Adrenal gland (tissue), 12 donors: ENCODE results near the gene PDGFD. TPM values are rescaled to one million over a fixed set of nuclear protein-coding genes. Genes with fewer than 3 reads are reported as not detected.
A peak's percentile ranks its signal among the peaks of the same experiment; 100 is the strongest.

Source experiments
- DNase-seq, 7 donors: peaks; one replicate each; pipeline ENCODE4 v3.0.0-alpha.2; 2019 to 2020
- H3K27ac ChIP-seq, 5 donors: fragments of 200-600 bp; sonication (generic) in 4 of 5; 1 replicate in 3 of 5; 2 replicates in 2 of 5; pipeline versions ENCODE4 v1.5.1 to v1.8.0; 2016 to 2020; ENCODE audit warnings: mild to moderate bottlenecking in 1 of 5
- H3K27me3 ChIP-seq: fragments of 200-600 bp; 2 replicates; pipeline ENCODE4 v1.8.0; 2021
- H3K36me3 ChIP-seq, 2 donors: fragments of 200-600 bp; replicated peaks in 1 of 2; 1 replicate in 1 of 2; 2 replicates in 1 of 2; pipeline versions ENCODE4 v1.5.1 to v1.8.0; 2018 to 2022
- H3K4me1 ChIP-seq, 2 donors: fragments of 200-600 bp; replicated peaks in 1 of 2; 1 replicate in 1 of 2; 2 replicates in 1 of 2; pipeline versions ENCODE4 v1.5.1 to v1.8.0; 2018 to 2021
- H3K4me3 ChIP-seq, 4 donors: fragments of 200-600 bp; sonication (generic) in 3 of 4; one replicate each; pipeline ENCODE4 v1.5.1; 2016 to 2018
- H3K9me3 ChIP-seq, 3 donors: fragments of 200-600 bp; sonication (generic) in 1 of 3; replicated peaks in 1 of 3; 1 replicate in 2 of 3; 2 replicates in 1 of 3; pipeline versions ENCODE4 v1.5.1 to v1.8.0; 2016 to 2021
- POLR2A ChIP-seq, 2 donors: fragments of 450-650 bp; IDR thresholded peaks; one replicate each; pipeline ENCODE4 v1.6.1; 2017; ENCODE audit warnings: antibody characterized with exemption in 2 of 2, mild to moderate bottlenecking in 2 of 2, moderate library complexity in 1 of 2
- WGBS, 4 donors: extraction: QIAGEN DNeasy Blood & Tissue Kit in 2 of 4; methylation state at CpG; one replicate each; pipeline versions ENCODE4 v1.1.5 to v1.1.7; 2013 to 2017; 5-methylcytosine and 5-hydroxymethylcytosine counted together
- intact Hi-C, 2 donors: fragments of 100-400 bp; cut with DNase I; formaldehyde crosslinking; loops; one replicate each; pipeline versions ENCODE4 v1.14.1 to v1.15.0; 2022 to 2023
- polyA plus RNA-seq, 3 donors: library from polyadenylated mRNA; stranded (reverse); fragments of 200-250 nt in 2 of 3; fragments of 350-450 nt in 1 of 3; fragmentation: Illumina TruSeq in 1 of 3; extraction: RNeasy Lipid Tissue Mini Kit (QIAGEN cat#74804) in 1 of 3; gene quantifications; one replicate each; pipeline ENCODE4 v1.2.3, GENCODE V29; 2013 to 2014
- total RNA-seq, 9 donors: library from RNA; depleted of rRNA in 4 of 9; stranded (reverse); fragments of >200 nt in 4 of 9; fragments of 120-200 nt in 1 of 9; fragmentation: NEBNext Ultra II Directional in 1 of 9; extraction: Animal tissue kit (Norgen Biotek cat#: 25700) in 1 of 9; gene quantifications; one replicate each; pipeline versions ENCODE4 v1.1.0 to v1.2.4, GENCODE V29; 2013 to 2023
- TF ChIP-seq, protein P1 (sequence below), 6 experiments: fragments of 450-650 bp in 4 of 6; fragments of 200-600 bp in 2 of 6; sonication (generic) in 1 of 6; IDR thresholded peaks; 1 replicate in 5 of 6; 2 replicates in 1 of 6; pipeline versions ENCODE4 v1.5.1 to v1.8.0; 2016 to 2021; ENCODE audit warnings: antibody characterized with exemption in 6 of 6, mild to moderate bottlenecking in 2 of 6, moderate library complexity in 1 of 6
- donor health status: healthy with polysubstance abuse.
- donor health status: Bipolar disorder and iron deficiency.
- donor health status: DM: yes; HTN: yes; CAD: no.
- donor health status: DM: no; HTN: no; CAD: no.
- donor health status: DM: no; HTN: no; CAD: no.
- donor health status: DM: yes; HTN: yes; CAD: no.

Gene PDGFD
- total and polyA plus RNA-seq, 12 donors, result 42.7 to 297 (median 199) TPM

DNA sequence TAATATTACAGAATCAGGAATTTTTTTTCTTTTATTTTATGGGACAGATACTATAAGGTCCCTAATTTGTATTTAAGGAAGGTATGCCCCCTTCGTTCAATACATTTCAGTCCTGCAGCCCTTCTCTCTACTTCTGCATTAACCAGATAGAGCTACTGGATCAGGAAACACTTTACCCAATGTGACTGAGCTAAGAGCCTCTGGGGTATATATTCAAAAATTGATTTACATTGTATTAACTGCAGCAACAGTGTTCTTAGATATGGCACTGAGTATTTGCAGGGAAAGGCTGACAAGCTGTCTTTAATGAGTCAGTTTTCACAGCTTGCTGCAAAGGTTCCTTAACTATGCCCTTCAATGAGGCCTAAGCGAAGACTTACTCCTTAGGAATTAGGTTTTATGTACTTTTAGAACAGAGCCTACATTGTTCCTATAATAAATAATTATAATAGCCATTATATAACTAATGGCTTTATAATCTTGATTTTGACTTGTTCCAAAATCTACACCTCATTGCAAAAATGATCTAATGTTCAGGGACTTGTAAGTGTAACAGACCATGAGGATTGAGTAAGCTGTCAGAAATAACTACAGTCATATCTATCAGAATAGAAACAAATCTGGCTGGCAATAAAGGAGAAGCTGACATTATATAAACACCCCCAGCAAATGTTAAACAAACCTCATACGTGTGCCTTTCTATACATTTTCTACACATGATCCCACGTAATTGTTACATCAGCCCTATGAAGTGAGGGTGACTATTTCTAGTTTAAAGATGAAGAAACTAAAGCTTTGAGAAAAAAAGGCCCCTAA lies 72.5 kb downstream of the PDGFD start:
- no peaks in the 10 kb centered on the region for H3K36me3 ChIP-seq
- no peaks in the 10 kb centered on the region for H3K27me3 ChIP-seq
- no peak overlapping the region for H3K27ac ChIP-seq
- no peak for DNase-seq
- no peak overlapping the region for H3K4me3 ChIP-seq
- intact Hi-C loops, result no loop called here
- 83 to 94% (median 89%) methylated on average over 4 of the region's 4 CpGs for WGBS, 4 donors
- no peaks in the 10 kb centered on the region for H3K9me3 ChIP-seq
- TF ChIP-seq, protein P1, sequence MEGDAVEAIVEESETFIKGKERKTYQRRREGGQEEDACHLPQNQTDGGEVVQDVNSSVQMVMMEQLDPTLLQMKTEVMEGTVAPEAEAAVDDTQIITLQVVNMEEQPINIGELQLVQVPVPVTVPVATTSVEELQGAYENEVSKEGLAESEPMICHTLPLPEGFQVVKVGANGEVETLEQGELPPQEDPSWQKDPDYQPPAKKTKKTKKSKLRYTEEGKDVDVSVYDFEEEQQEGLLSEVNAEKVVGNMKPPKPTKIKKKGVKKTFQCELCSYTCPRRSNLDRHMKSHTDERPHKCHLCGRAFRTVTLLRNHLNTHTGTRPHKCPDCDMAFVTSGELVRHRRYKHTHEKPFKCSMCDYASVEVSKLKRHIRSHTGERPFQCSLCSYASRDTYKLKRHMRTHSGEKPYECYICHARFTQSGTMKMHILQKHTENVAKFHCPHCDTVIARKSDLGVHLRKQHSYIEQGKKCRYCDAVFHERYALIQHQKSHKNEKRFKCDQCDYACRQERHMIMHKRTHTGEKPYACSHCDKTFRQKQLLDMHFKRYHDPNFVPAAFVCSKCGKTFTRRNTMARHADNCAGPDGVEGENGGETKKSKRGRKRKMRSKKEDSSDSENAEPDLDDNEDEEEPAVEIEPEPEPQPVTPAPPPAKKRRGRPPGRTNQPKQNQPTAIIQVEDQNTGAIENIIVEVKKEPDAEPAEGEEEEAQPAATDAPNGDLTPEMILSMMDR (IDR thresholded peaks at IDR 0.05), result no peak
- no peak for TF ChIP-seq POLR2A (IDR thresholded peaks at IDR 0.05)
- peaks cover 0 to 29% of the 10 kb centered on the region in 2 donors for H3K4me1 ChIP-seq

DNA sequence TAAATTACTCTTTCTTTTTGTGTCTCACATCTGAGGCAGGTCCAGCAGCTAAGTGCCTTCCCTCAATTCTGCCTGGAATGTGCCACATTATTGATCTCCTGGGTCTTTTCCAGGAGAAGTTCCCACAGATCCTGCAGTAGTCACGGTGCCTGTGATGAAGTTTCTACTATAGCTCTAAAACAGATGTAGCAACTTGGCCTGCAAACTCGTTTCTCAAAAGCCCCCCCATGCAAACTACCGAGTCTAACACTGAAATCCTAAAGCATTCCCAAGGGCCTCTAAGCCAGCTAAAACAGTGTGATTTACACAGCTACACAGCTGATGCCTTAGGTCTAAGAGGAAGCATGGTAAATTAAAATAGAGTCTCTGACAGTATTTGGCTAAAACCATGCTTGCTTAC lies 73.2 kb downstream of the PDGFD start:
- H3K4me3 ChIP-seq, result no peak overlapping the region
- DNase-seq, result no peak
- peaks cover 0 to 29% of the 10 kb centered on the region in 2 donors for H3K4me1 ChIP-seq
- H3K27me3 ChIP-seq, result no peaks in the 10 kb centered on the region
- H3K9me3 ChIP-seq, result no peaks in the 10 kb centered on the region
- 58 to 73% (median 63%) methylated on average over 3 of the region's 3 CpGs for WGBS, 4 donors
- TF ChIP-seq POLR2A (IDR thresholded peaks at IDR 0.05), result no peak
- TF ChIP-seq, protein P1 (IDR thresholded peaks at IDR 0.05), result no peak
- H3K27ac ChIP-seq, result no peak overlapping the region
- intact Hi-C loops, result no loop called here
- H3K36me3 ChIP-seq, result no peaks in the 10 kb centered on the region

DNA sequence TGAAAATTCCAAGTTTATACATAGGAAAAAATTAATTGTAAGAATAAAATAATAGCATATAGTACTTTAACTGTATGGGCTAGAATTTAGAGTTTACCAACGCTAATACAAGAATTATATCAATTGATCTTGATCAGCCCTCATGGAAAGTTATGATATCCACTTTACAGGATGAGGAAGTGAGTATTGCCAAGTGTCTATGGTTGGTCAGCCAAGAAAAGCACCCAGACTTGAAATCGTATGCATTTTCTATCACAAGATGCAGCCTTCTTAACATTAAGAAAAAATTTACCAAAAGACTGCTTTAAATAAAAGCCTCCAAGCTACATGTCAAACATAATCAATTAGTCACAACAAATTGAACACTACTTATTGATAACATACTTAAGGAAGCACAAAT lies 74.5 kb downstream of the PDGFD start:
- Histone ChIP-seq H3K4me3 (no peak overlapping the region), H3K9me3 (no peaks in the 10 kb centered on the region), H3K36me3 (no peaks in the 10 kb centered on the region), H3K27ac (no peak overlapping the region), H3K4me1 (peaks cover 0 to 29% of the 10 kb centered on the region in 2 donors), H3K27me3 (no peaks in the 10 kb centered on the region)
- no peak for DNase-seq
- intact Hi-C loops, result no loop called here
- TF ChIP-seq, protein P1 (IDR thresholded peaks at IDR 0.05), result no peak
- TF ChIP-seq POLR2A (IDR thresholded peaks at IDR 0.05), result no peak
- WGBS, 4 donors, result 44 to 79% (median 70%) methylated on average over 2 of the region's 2 CpGs

DNA sequence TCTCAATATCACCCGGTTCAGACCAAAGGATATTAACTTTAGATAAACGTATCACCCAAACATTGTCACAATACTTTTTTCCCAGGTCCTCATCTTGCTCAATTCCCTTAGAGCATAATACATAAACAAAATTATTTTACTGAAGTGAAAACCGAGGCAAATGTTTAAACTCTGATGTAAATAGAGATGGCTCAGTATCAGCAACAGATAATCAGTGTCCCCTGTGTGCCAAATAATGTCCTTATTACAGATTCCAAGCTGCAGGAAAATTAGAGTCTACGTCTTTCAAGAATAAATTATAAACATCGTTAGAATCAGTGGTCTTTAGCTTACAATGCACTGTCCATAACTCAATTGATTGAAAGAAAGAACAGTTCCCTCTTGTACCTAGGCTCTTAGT lies 77.3 kb downstream of the PDGFD start:
- H3K27me3 ChIP-seq, result no peaks in the 10 kb centered on the region
- no peak overlapping the region for H3K4me3 ChIP-seq
- H3K27ac ChIP-seq, result peak overlapping the region in 1 of 5 donors; percentile 16
- H3K4me1 ChIP-seq, result peaks cover 0 to 17% of the 10 kb centered on the region in 2 donors
- intact Hi-C loops, result no loop called here
- H3K36me3 ChIP-seq, result no peaks in the 10 kb centered on the region
- H3K9me3 ChIP-seq, result no peaks in the 10 kb centered on the region
- DNase-seq, result no peak
- 61 to 82% (median 74%) methylated on average over 5 of the region's 5 CpGs for WGBS, 4 donors
- TF ChIP-seq, protein P1 (IDR thresholded peaks at IDR 0.05), result no peak
- no peak for TF ChIP-seq POLR2A (IDR thresholded peaks at IDR 0.05)
